SH-SY5Y (cell line): ENCODE data around the gene CDCA8.

Experiments used
- GATA2 ChIP-seq: IDR thresholded peaks from 2 replicates; pipeline ENCODE4 v1.6.1; 2011; ENCODE audit warnings: mild to moderate bottlenecking, low read depth, low read length
- GATA3 ChIP-seq: IDR thresholded peaks from 2 replicates; pipeline ENCODE4 v1.6.1; 2011; ENCODE audit warnings: low read depth, mild to moderate bottlenecking, low read length, moderate library complexity

GRCh38 chr1:37692834-37693175, 489 bp downstream of the CDCA8 start:
- no peak for TF ChIP-seq GATA2
- no peak for TF ChIP-seq GATA3
